Body of pancreas (tissue), 4 donors: Measurements from ENCODE around the gene PPP6R1.

Experiments used
- CTCF ChIP-seq, 7 experiments: fragments of 450-650 bp in 4 of 7; fragments of 200-600 bp in 3 of 7; sonication (generic) in 3 of 7; IDR thresholded peaks; one replicate each; pipeline ENCODE4 v1.5.1; 2016 to 2019; ENCODE audit warnings: antibody characterized with exemption in 7 of 7
- POLR2A ChIP-seq, 3 donors: fragments of 450-650 bp; IDR thresholded peaks; one replicate each; pipeline ENCODE4 v1.6.1; 2016; ENCODE audit warnings: antibody characterized with exemption in 3 of 3, mild to moderate bottlenecking in 2 of 3

- TF ChIP-seq CTCF (IDR thresholded peaks at IDR 0.05) (no peak), POLR2A (IDR thresholded peaks at IDR 0.05) (no peak)
Observed at GRCh38 chr19:55239004-55239403, 19.8 kb downstream of the PPP6R1 start.
